Testis (tissue), 3 donors: ENCODE data around the gene HS3ST3A1. TPM values are rescaled to one million over a fixed set of nuclear protein-coding genes. Genes with fewer than 3 reads are reported as not detected.

Experiments
- DNase-seq: peaks from one replicate; pipeline ENCODE4 v3.0.0-alpha.2; 2019
- H3K27ac ChIP-seq, 2 donors: fragments of 200-600 bp; sonication (generic); one replicate each; pipeline ENCODE4 v1.5.1; 2019
- H3K27me3 ChIP-seq: fragments of 200-600 bp; sonication (generic); one replicate; pipeline ENCODE4 v1.5.1; 2019
- H3K36me3 ChIP-seq: fragments of 200-600 bp; sonication (generic); one replicate; pipeline ENCODE4 v1.5.1; 2017; ENCODE audit warnings: low read depth; ENCODE audit errors: missing control alignments
- H3K4me1 ChIP-seq: fragments of 200-600 bp; sonication (generic); one replicate; pipeline ENCODE4 v1.5.1; 2019
- H3K4me3 ChIP-seq, 2 donors: fragments of 200-600 bp; sonication (generic); one replicate each; pipeline ENCODE4 v1.5.1; 2017 to 2019
- H3K9me3 ChIP-seq: fragments of 200-600 bp; sonication (generic); one replicate; pipeline ENCODE4 v1.5.1; 2017
- POLR2A ChIP-seq: fragments of 450-650 bp; IDR thresholded peaks from one replicate; pipeline ENCODE4 v1.6.1; 2017; ENCODE audit warnings: antibody characterized with exemption, mild to moderate bottlenecking, moderate library complexity
- WGBS, 2 donors: methylation state at CpG; one replicate each; pipeline ENCODE4 v1.1.5; 2018; 5-methylcytosine and 5-hydroxymethylcytosine counted together
- intact Hi-C: fragments of 100-400 bp; cut with DNase I; formaldehyde crosslinking; loops from one replicate; pipeline ENCODE4 v1.15.1; 2023; ENCODE audit warnings: low total_unique reads
- polyA plus RNA-seq: library from polyadenylated mRNA; stranded (reverse); fragments of 350-450 nt; fragmentation: Illumina TruSeq; extraction: RNeasy Lipid Tissue Mini Kit (QIAGEN cat#74804); gene quantifications from one replicate; pipeline ENCODE4 v1.2.3, GENCODE V29; 2014; ENCODE audit warnings: low read depth, low replicate concordance; ENCODE audit not compliant: insufficient read depth
- total RNA-seq, 2 donors: library from RNA; depleted of rRNA; stranded (reverse); fragments of >200 nt; gene quantifications; one replicate each; pipeline ENCODE4 v1.2.3, GENCODE V29; 2016
- TF ChIP-seq, protein P1 (sequence below), 3 experiments: fragments of 450-650 bp in 2 of 3; fragments of 200-600 bp in 1 of 3; sonication (generic) in 1 of 3; IDR thresholded peaks; one replicate each; pipeline ENCODE4 v1.5.1; 2016 to 2019; ENCODE audit warnings: antibody characterized with exemption in 3 of 3, mild to moderate bottlenecking in 2 of 3, moderate library complexity in 1 of 3

HS3ST3A1 gene
- total and polyA plus RNA-seq, 3 donors from 2014 or later = 3.9 to 5.9 (median 5.8) TPM

DNA sequence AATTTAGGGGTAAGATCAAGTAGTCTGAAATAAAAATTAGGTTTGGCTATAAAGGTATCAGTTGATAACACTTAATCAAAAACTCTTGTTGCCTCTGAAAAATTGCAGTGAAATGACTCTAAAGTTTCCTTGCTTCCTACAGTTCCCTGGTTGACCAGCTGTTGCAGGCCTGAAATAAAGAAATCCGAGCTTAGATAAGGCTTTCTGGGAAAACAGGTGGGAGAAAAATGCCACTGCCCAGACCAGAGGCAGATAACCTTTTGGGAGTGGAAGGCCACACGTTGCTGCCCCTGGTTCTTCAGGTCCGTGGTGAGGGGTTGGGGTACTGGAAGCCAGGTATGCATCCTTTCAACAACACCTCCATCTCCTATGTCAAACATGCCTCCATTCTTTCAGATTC is 111.3 kb downstream of the HS3ST3A1 start:
- H3K9me3 ChIP-seq = no peaks in the 10 kb centered on the region
- no peak overlapping the region for H3K4me3 ChIP-seq
- no peaks in the 10 kb centered on the region for H3K27me3 ChIP-seq
- no peak overlapping the region for H3K27ac ChIP-seq
- no peaks in the 10 kb centered on the region for H3K36me3 ChIP-seq
- TF ChIP-seq POLR2A = no peak
- intact Hi-C loops = no loop called here
- DNase-seq = no peak
- 52 to 62% methylated on average over 3 of the region's 3 CpGs for WGBS, 2 donors
- H3K4me1 ChIP-seq = no peaks in the 10 kb centered on the region

GRCh38 chr17:13485327-13485726 is 116.4 kb downstream of the HS3ST3A1 start:
- intact Hi-C loops = no loop called here
- Histone ChIP-seq H3K27ac (no peak overlapping the region), H3K9me3 (no peaks in the 10 kb centered on the region), H3K4me1 (no peaks in the 10 kb centered on the region), H3K27me3 (no peaks in the 10 kb centered on the region), H3K4me3 (no peak overlapping the region), H3K36me3 (no peaks in the 10 kb centered on the region)
- WGBS, 2 donors = 92 to 96% methylated on average over 3 of the region's 3 CpGs
- no peak for DNase-seq
- TF ChIP-seq, protein P1, sequence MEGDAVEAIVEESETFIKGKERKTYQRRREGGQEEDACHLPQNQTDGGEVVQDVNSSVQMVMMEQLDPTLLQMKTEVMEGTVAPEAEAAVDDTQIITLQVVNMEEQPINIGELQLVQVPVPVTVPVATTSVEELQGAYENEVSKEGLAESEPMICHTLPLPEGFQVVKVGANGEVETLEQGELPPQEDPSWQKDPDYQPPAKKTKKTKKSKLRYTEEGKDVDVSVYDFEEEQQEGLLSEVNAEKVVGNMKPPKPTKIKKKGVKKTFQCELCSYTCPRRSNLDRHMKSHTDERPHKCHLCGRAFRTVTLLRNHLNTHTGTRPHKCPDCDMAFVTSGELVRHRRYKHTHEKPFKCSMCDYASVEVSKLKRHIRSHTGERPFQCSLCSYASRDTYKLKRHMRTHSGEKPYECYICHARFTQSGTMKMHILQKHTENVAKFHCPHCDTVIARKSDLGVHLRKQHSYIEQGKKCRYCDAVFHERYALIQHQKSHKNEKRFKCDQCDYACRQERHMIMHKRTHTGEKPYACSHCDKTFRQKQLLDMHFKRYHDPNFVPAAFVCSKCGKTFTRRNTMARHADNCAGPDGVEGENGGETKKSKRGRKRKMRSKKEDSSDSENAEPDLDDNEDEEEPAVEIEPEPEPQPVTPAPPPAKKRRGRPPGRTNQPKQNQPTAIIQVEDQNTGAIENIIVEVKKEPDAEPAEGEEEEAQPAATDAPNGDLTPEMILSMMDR (IDR thresholded peaks at IDR 0.05) = no peak
- TF ChIP-seq POLR2A = no peak

DNA sequence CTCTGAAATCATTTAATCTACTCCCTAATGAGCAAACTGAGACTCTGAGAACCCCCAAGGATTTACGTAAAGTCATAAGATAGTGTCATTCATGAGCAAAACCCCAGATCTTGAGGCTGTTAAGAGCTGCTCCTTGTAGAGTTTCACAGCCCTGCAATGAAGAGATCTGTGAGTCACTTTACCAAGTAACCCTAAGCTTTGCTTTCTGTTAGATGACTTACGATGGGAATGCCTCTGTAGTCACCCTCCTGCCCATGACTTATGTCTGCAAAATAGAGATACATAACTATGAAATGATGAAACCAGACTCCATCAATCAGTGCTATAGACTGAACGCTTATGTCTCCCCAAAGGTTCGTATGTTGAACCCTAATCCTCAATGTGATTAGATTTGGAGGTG is 117.7 kb downstream of the HS3ST3A1 start:
- TF ChIP-seq, protein P1 (IDR thresholded peaks at IDR 0.05) = no peak
- TF ChIP-seq POLR2A = no peak
- 96% methylated on average over 4 of the region's 4 CpGs for WGBS, 2 donors
- no peak for DNase-seq
- Histone ChIP-seq H3K4me1 (no peaks in the 10 kb centered on the region), H3K27ac (no peak overlapping the region), H3K27me3 (no peaks in the 10 kb centered on the region), H3K4me3 (no peak overlapping the region), H3K9me3 (no peaks in the 10 kb centered on the region), H3K36me3 (no peaks in the 10 kb centered on the region)
- intact Hi-C loops = no loop called here

- intact Hi-C loops = no loop called here
- no peak for DNase-seq
- H3K4me3 ChIP-seq = no peak overlapping the region
These were observed 120.9 kb downstream of the HS3ST3A1 start for GRCh38 chr17:13480877-13481276.

DNA sequence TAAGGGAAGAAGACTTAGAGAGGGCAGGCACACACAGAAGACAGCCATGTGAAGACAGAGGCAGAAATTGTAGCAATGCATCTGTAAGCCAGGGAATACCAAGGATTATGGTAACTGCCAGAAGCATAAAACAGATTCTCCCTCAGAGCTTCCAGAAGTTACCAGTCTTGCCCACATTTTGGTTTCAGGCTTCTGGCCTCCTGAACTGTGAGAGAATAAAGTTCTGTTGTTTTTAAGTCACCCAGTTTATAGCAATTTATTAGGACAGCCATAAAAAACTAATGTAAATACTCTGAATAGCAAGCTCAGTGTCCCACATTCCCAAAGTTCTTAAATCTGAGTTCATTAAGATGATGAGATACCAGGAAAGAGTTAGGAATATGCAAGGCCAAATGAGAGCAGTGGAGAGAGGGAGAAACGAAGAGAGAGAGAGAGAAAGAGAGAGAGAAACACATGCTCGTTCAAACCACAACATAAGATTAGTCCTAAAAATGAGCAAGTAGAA is 123.4 kb downstream of the HS3ST3A1 start:
- intact Hi-C loops = no loop called here
- TF ChIP-seq, protein P1 (IDR thresholded peaks at IDR 0.05) = no peak
- no peak for TF ChIP-seq POLR2A
- Histone ChIP-seq H3K36me3 (no peaks in the 10 kb centered on the region), H3K9me3 (no peaks in the 10 kb centered on the region), H3K27ac (no peak overlapping the region), H3K4me3 (no peak overlapping the region), H3K4me1 (no peaks in the 10 kb centered on the region), H3K27me3 (no peaks in the 10 kb centered on the region)
- no peak for DNase-seq
- WGBS, 2 donors = 61 to 76% methylated on average over 2 of the region's 2 CpGs

More at GRCh38 chr17:13480877-13481276, 120.9 kb downstream of the HS3ST3A1 start:
- Histone ChIP-seq H3K36me3 (no peaks in the 10 kb centered on the region), H3K27ac (no peak overlapping the region), H3K27me3 (no peaks in the 10 kb centered on the region), H3K4me1 (no peaks in the 10 kb centered on the region), H3K9me3 (no peaks in the 10 kb centered on the region)
- TF ChIP-seq, protein P1 (IDR thresholded peaks at IDR 0.05) = no peak
- TF ChIP-seq POLR2A = no peak
